Endothelial cell of umbilical vein (primary cell): ENCODE data around the gene DEGS1. TPM values are rescaled to one million over a fixed set of nuclear protein-coding genes. Genes with fewer than 3 reads are reported as not detected.

Source experiments
- BruUV-seq: library from RNA; stranded (reverse); fragments of 400-500 nt; replicated peaks from 2 replicates; lab custom pipeline; 2021; lab: Mats Ljungman, UMichigan
- CTCF ChIA-PET: fragments of 300-600, 350-600 bp; sonication (Branson Sonifier 250); formaldehyde crosslinking; loops from one replicate; lab custom pipeline; 2021; ENCODE audit warnings: antibody characterized with exemption, inconsistent platforms; lab: Charles Lee
- POLR2A ChIA-PET: fragments of 300-600, 350-600 bp; sonication (Branson Sonifier 250); formaldehyde crosslinking; loops from one replicate; lab custom pipeline; 2021; ENCODE audit warnings: antibody characterized with exemption, inconsistent platforms; lab: Charles Lee
- DNase-seq: peaks from one replicate; pipeline ENCODE4 v3.0.0-alpha.2; 2011; ENCODE audit warnings: low read depth, low spot score
- FAIRE-seq: peaks from 2 replicates; lab custom pipeline; 2011; peaks lifted over from hg19 to GRCh38; lab: Jason Lieb, UNC
- H2AFZ ChIP-seq: 2 replicates; pipeline ENCODE4 v1.6.0; 2012; ENCODE audit warnings: low read depth, low read length, control low read depth, inconsistent platforms
- H3K27ac ChIP-seq: 2 replicates; pipeline ENCODE4 v1.5.1; 2011; ENCODE audit warnings: low read depth, mild to moderate bottlenecking, control low read depth, low read length, moderate library complexity; ENCODE audit not compliant: insufficient read depth
- H3K27me3 ChIP-seq, 2 experiments: 2 replicates each; pipeline versions ENCODE4 v1.6.0 to v1.6.1; 2011; ENCODE audit warnings: low read length in 2 of 2, mixed read lengths in 1 of 2; ENCODE audit not compliant: control insufficient read depth in 2 of 2, insufficient read depth in 2 of 2
- H3K36me3 ChIP-seq, 2 experiments: 2 replicates in 1 of 2; 3 replicates in 1 of 2; pipeline ENCODE4 v1.5.1; 2011; ENCODE audit warnings: low read length in 2 of 2, mild to moderate bottlenecking in 1 of 2, moderate library complexity in 1 of 2; ENCODE audit not compliant: control insufficient read depth in 2 of 2, insufficient read depth in 2 of 2; ENCODE audit errors: extremely low read depth in 1 of 2
- H3K4me1 ChIP-seq: 3 replicates; pipeline ENCODE4 v1.5.1; 2011; ENCODE audit warnings: mild to moderate bottlenecking, low read length; ENCODE audit not compliant: control insufficient read depth, insufficient read depth; ENCODE audit errors: extremely low read depth
- H3K4me2 ChIP-seq: 2 replicates; pipeline ENCODE4 v1.6.1; 2011; ENCODE audit warnings: low read length, control low read depth, mixed read lengths; ENCODE audit not compliant: insufficient read depth
- H3K4me3 ChIP-seq, 3 experiments: fragments of 200-600 bp in 1 of 3; sonication (generic), shearing (Covaris generic) in 1 of 3; replicated peaks in 1 of 3; 2 replicates each; pipeline ENCODE4 v1.5.1; 2011 to 2016; ENCODE audit warnings: control low read depth in 3 of 3, low read length in 3 of 3, mild to moderate bottlenecking in 2 of 3, inconsistent platforms in 1 of 3, low read depth in 1 of 3, moderate library complexity in 1 of 3; ENCODE audit not compliant: insufficient read depth in 1 of 3
- H3K79me2 ChIP-seq: 2 replicates; pipeline ENCODE4 v1.6.0; 2012; ENCODE audit warnings: low read length, inconsistent platforms; ENCODE audit not compliant: control insufficient read depth, insufficient read depth
- H3K9ac ChIP-seq: replicated peaks from 2 replicates; pipeline ENCODE3; 2011; ENCODE audit warnings: low read length, control low read depth; ENCODE audit not compliant: insufficient read depth; ENCODE audit errors: extremely low read depth
- H3K9me1 ChIP-seq: replicated peaks from 3 replicates; pipeline ENCODE4 v1.6.0; 2011; ENCODE audit warnings: mild to moderate bottlenecking, low read length; ENCODE audit not compliant: control insufficient read depth, insufficient read depth; ENCODE audit errors: extremely low read depth
- H3K9me3 ChIP-seq: replicated peaks from 2 replicates; pipeline ENCODE4 v1.5.1; 2012; ENCODE audit warnings: low read length, inconsistent platforms; ENCODE audit not compliant: control insufficient read depth, insufficient read depth
- H4K20me1 ChIP-seq: replicated peaks from 2 replicates; pipeline ENCODE3; 2011; ENCODE audit warnings: mild to moderate bottlenecking, low read length; ENCODE audit not compliant: control insufficient read depth, insufficient read depth; ENCODE audit errors: extremely low read depth
- EZH2 ChIP-seq: IDR thresholded peaks from 2 replicates; pipeline ENCODE4 v1.6.1; 2012; ENCODE audit warnings: borderline replicate concordance, low read depth, mild to moderate bottlenecking, moderate library complexity, low read length, inconsistent platforms; ENCODE audit not compliant: severe bottlenecking
- FOS ChIP-seq: IDR thresholded peaks from 2 replicates; pipeline ENCODE4 v1.6.1; 2011; ENCODE audit warnings: mild to moderate bottlenecking, low read length, moderate library complexity, borderline replicate concordance; ENCODE audit not compliant: insufficient read depth
- GATA2 ChIP-seq: IDR thresholded peaks from 2 replicates; pipeline ENCODE4 v1.7.0; 2011; ENCODE audit warnings: low read depth, mild to moderate bottlenecking, moderate library complexity, mixed read lengths, low read length; ENCODE audit not compliant: insufficient read length, insufficient read depth
- MYC ChIP-seq: IDR thresholded peaks from one replicate; pipeline ENCODE4 v1.6.1; 2011; ENCODE audit warnings: mild to moderate bottlenecking, low read depth, low read length
- POLR2A ChIP-seq: IDR thresholded peaks from 2 replicates; pipeline ENCODE4 v1.6.1; 2012; ENCODE audit warnings: low read depth, mild to moderate bottlenecking, control low read depth, low read length
- POLR2AphosphoS5 ChIP-seq: IDR thresholded peaks from 2 replicates; pipeline ENCODE4 v1.6.1; 2012; ENCODE audit warnings: low read depth, mild to moderate bottlenecking, control low read depth, low read length, moderate library complexity; ENCODE audit not compliant: insufficient read depth
- dilution Hi-C: fragments of 300-500 bp; cut with MboI; formaldehyde crosslinking; loops from one replicate; pipeline ENCODE4 v1.15.0; 2019; ENCODE audit warnings: low sequenced_read_pairs; ENCODE audit not compliant: extremely low pct_ligation_motif_present
- intact Hi-C: fragments of 100-400 bp; cut with micrococcal nuclease; formaldehyde crosslinking; loops from one replicate; pipeline ENCODE4 v1.10.0; 2022
- polyA plus RNA-seq, 4 experiments: library from polyadenylated mRNA; depleted of rRNA in 3 of 4; stranded (reverse) in 3 of 4; unstranded in 1 of 4; fragments of >200 nt; gene quantifications; 2 replicates each; pipeline versions ENCODE4 v1.2.1 to v1.2.3, GENCODE V29; 2011 to 2012; ENCODE audit warnings: missing spikeins in 1 of 4
- total RNA-seq: library from RNA; stranded (reverse); gene quantifications from 2 replicates; pipeline ENCODE4 v1.2.3, GENCODE V29; 2021
- TF ChIP-seq, protein P1 (sequence below): IDR thresholded peaks from 2 replicates; pipeline ENCODE4 v1.6.1; 2011; ENCODE audit not compliant: insufficient read depth, insufficient read length

DEGS1 gene
- total and polyA plus RNA-seq, 2 donors (not counting 3 experiments of a cell fraction or from before 2014, with no cell fraction given): 85.8 to 137 TPM

DNA sequence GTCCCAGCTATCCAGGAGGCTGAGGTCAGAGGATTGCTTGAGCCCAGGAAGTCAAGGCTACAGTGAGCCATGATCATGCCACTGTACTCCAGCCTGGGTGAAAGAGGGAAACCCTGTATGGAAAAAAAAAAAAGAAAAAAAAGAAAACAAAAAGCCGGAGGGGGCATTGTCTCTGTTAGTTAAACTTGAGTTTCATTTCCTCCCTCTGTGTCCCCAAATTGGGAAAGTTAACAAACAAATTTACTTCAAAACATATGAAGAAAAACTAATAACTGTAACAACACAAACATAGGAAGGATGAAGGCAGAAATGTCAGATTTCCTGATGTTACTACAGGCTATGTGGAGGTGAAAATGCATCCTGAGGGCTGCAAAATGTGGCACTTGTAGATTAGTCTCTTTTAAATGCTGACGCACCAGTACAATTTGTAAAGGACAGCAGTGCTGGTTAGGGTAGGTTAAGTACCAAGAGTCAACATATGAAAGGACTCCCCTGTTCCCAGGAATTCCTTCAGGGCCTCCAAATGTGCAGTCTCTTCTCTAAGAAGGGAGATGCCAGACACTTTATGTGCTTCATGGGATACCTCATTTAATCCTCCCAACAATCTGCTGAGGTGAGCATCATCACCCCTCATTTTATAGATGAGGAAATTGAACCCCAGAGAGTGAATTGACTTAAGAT lies 52.9 kb downstream of the DEGS1 start:
- Histone ChIP-seq H3K27ac (no peak overlapping the region), H3K27me3 (no peaks in the 10 kb centered on the region), H3K9ac (no peak overlapping the region), H3K9me1 (no peaks in the 10 kb centered on the region), H3K79me2 (no peaks in the 10 kb centered on the region), H4K20me1 (no peaks in the 10 kb centered on the region), H3K4me2 (no peak overlapping the region), H3K4me1 (no peaks in the 10 kb centered on the region), H3K4me3 (no peak overlapping the region), H3K9me3 (no peaks in the 10 kb centered on the region), H2AFZ (no peak overlapping the region), H3K36me3 (peaks cover 4 to 12% of the 10 kb centered on the region in 2 experiments)
- no peak for FAIRE-seq
- dilution Hi-C loops (no loop called here), intact Hi-C loops (no loop called here)
- BruUV-seq: no TSS peak
- TF ChIP-seq POLR2AphosphoS5 (no peak), MYC (no peak), POLR2A (no peak), EZH2 (no peak)
- TF ChIP-seq, protein P1, sequence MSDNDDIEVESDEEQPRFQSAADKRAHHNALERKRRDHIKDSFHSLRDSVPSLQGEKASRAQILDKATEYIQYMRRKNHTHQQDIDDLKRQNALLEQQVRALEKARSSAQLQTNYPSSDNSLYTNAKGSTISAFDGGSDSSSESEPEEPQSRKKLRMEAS: no peak
- ChIA-PET POLR2A (no interaction called here), CTCF (no interaction called here)
- DNase-seq: no peak

DNA sequence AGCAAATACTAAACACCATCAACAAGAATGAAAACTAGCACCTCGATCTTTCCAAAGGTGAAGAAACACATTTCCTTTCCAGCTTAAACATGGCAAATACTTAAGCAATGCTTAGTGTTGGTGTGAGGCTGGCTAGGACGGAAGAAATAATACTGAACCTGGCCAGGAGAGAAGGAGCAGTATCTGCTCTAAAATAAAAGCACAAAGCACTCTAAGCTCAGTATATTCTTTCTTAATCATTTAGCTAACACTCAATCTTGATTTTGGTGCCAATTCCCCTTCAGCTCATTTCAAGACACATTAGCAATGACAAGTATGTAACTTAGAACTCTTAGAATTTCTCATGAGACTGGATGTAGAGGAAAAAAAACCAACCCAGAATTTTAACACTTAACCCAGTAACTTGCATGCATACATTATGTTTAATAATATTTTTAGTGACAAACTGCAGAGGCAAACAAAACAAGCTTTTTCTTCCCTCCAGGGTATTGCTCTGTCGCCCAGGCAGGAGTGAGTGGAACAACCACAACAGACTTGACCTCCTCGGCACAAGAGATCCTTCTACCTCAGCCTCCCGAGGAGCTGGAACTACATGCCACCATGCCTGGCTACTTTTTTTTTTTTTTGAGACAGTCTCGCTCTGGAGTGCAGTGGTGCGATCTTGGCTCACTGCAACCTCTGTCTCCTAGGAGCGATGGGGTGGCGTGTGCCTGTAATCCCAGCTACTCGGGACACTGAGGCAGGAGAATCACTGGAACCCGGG lies 54.3 kb downstream of the DEGS1 start:
- ChIA-PET POLR2A (interaction anchor here (0.9 kb wide), 1 partner anchor 26 kb away, joined by 3 read pairs; no protein-coding TSS in a partner anchor), CTCF (interaction anchor here (0.6 kb wide), 1 partner anchor 360 kb away, joined by 3 read pairs; no protein-coding TSS in a partner anchor)
- TF ChIP-seq GATA2 (no peak), FOS (no peak)
- no peak for DNase-seq
- no peak overlapping the region for H3K27ac ChIP-seq
- BruUV-seq: no TSS peak
- peaks cover 4 to 8% of the 10 kb centered on the region in 2 experiments for H3K36me3 ChIP-seq
- no peaks in the 10 kb centered on the region for H4K20me1 ChIP-seq
- no peaks in the 10 kb centered on the region for H3K27me3 ChIP-seq
- no peak overlapping the region for H3K4me3 ChIP-seq
- intact Hi-C loops (no loop called here), dilution Hi-C loops (no loop called here)
- H3K9ac ChIP-seq: no peak overlapping the region
- no peaks in the 10 kb centered on the region for H3K9me3 ChIP-seq
- H3K79me2 ChIP-seq: no peaks in the 10 kb centered on the region
- no peaks in the 10 kb centered on the region for H3K4me1 ChIP-seq
- no peak overlapping the region for H3K4me2 ChIP-seq
- no peak for FAIRE-seq
- H2AFZ ChIP-seq: no peak overlapping the region
- H3K9me1 ChIP-seq: no peaks in the 10 kb centered on the region
